Stimulated activated naive CD8-positive, alpha-beta T cell treated with anti-CD3 and anti-CD28 coated beads, Interleukin-15, amount 100 ng/mL, for 72 hours (primary cell): ENCODE results near the gene RTP2.

Experiments
- ATAC-seq: fragments of 150-1000 bp; cut with Tn5 transposase; 2 replicates; pipeline ENCODE4 v1.10.0; 2021; ENCODE audit warnings: mild to moderate bottlenecking, moderate library complexity
- DNase-seq, 2 donors: peaks; one replicate each; pipeline ENCODE4 v3.0.0; 2021 to 2022
- H3K27ac Mint-ChIP-seq, 2 donors: one replicate each; pipeline ENCODE4 v1.8.0; 2022; ENCODE audit warnings: mild to moderate bottlenecking in 2 of 2, mixed read lengths in 2 of 2, moderate library complexity in 2 of 2
- H3K27me3 Mint-ChIP-seq: one replicate; pipeline ENCODE4 v1.8.0; 2022; ENCODE audit warnings: mixed read lengths
- H3K4me1 Mint-ChIP-seq: one replicate; pipeline ENCODE4 v1.8.0; 2022; ENCODE audit warnings: mild to moderate bottlenecking, mixed read lengths
- H3K4me3 Mint-ChIP-seq, 2 donors: one replicate each; pipeline ENCODE4 v1.8.0; 2022; ENCODE audit warnings: mild to moderate bottlenecking in 2 of 2, mixed read lengths in 2 of 2, moderate library complexity in 1 of 2
- H3K9me3 Mint-ChIP-seq, 2 donors: one replicate each; pipeline ENCODE4 v1.8.0; 2022; ENCODE audit warnings: mixed read lengths in 2 of 2

RTP2 gene

GRCh38 chr3:187702507-187703033 lies at the start of gene RTP2:
Gene RTP2 (minus strand): TSS chr3:187702557. CDS start chr3:187702128, 429 bp downstream.
- no peaks in the 10 kb centered on the region for H3K9me3 Mint-ChIP-seq
- peak within 1 kb of the TSS in 1 of 2 donors; percentile 15 for H3K27ac Mint-ChIP-seq
- no peak for DNase-seq
- no peak within 1 kb of the TSS for H3K4me3 Mint-ChIP-seq
- no peak for ATAC-seq
- no peaks in the 10 kb centered on the region for H3K4me1 Mint-ChIP-seq
- H3K27me3 Mint-ChIP-seq: peaks cover 8% of the 10 kb centered on the region

GRCh38 chr3:187750513-187751123 lies 48.3 kb upstream of the RTP2 start:
- DNase-seq: no peak
- Mint-ChIP-seq H3K27me3 (no peaks in the 10 kb centered on the region), H3K27ac (peak overlapping the region in 1 of 2 donors; percentile 34), H3K9me3 (no peaks in the 10 kb centered on the region), H3K4me1 (peaks cover 51% of the 10 kb centered on the region), H3K4me3 (peak overlapping the region in 1 of 2 donors; percentile 48)
- ATAC-seq: no peak

- Mint-ChIP-seq H3K27me3 (no peaks in the 10 kb centered on the region), H3K4me1 (peaks cover 51% of the 10 kb centered on the region), H3K9me3 (no peaks in the 10 kb centered on the region), H3K4me3 (peak overlapping the region; percentile 29 to 48), H3K27ac (peak overlapping the region in 1 of 2 donors; percentile 34)
- ATAC-seq (no peak), DNase-seq (no peak)
Measured at GRCh38 chr3:187750006-187750512, 47.7 kb upstream of the RTP2 start.

GRCh38 chr3:187748050-187748481 lies 45.7 kb upstream of the RTP2 start:
- ATAC-seq (peak; percentile 62), DNase-seq (peak; percentile 88 to 93)
- Mint-ChIP-seq H3K4me3 (peak overlapping the region; percentile 94 to 99), H3K27me3 (no peaks in the 10 kb centered on the region), H3K27ac (peak overlapping the region; percentile 7 to 89), H3K9me3 (no peaks in the 10 kb centered on the region), H3K4me1 (peaks cover 51% of the 10 kb centered on the region)

- H3K9me3 Mint-ChIP-seq: no peaks in the 10 kb centered on the region
- ATAC-seq: no peak
- H3K27me3 Mint-ChIP-seq: no peaks in the 10 kb centered on the region
- DNase-seq: peak in 1 of 2 donors; percentile 15
- peak overlapping the region; percentile 100 for H3K27ac Mint-ChIP-seq
- peak overlapping the region; percentile 94 to 99 for H3K4me3 Mint-ChIP-seq
- peaks cover 51% of the 10 kb centered on the region for H3K4me1 Mint-ChIP-seq
Measured at GRCh38 chr3:187747506-187747905, 45.1 kb upstream of the RTP2 start.

- DNase-seq (peak; percentile 30 to 44), ATAC-seq (peak; percentile 11)
- Mint-ChIP-seq H3K9me3 (no peaks in the 10 kb centered on the region), H3K27me3 (no peaks in the 10 kb centered on the region), H3K4me1 (peaks cover 57% of the 10 kb centered on the region), H3K4me3 (peak overlapping the region; percentile 94 to 99), H3K27ac (peak overlapping the region; percentile 100)
Measured at GRCh38 chr3:187746442-187747281, 44.3 kb upstream of the RTP2 start.

- no peaks in the 10 kb centered on the region for H3K9me3 Mint-ChIP-seq
- H3K4me1 Mint-ChIP-seq: peaks cover 57% of the 10 kb centered on the region
- H3K4me3 Mint-ChIP-seq: peak overlapping the region; percentile 94 to 99
- H3K27ac Mint-ChIP-seq: peak overlapping the region; percentile 100
- H3K27me3 Mint-ChIP-seq: no peaks in the 10 kb centered on the region
- DNase-seq (no peak), ATAC-seq (no peak)
Measured at GRCh38 chr3:187746059-187746441, 43.7 kb upstream of the RTP2 start.

- peak within 1 kb of the TSS; percentile 94 to 99 for H3K4me3 Mint-ChIP-seq
- no peaks in the 10 kb centered on the region for H3K9me3 Mint-ChIP-seq
- DNase-seq (peak; percentile 93 to 94), ATAC-seq (peak; percentile 47)
- no peaks in the 10 kb centered on the region for H3K27me3 Mint-ChIP-seq
- H3K4me1 Mint-ChIP-seq: peaks cover 57% of the 10 kb centered on the region
- H3K27ac Mint-ChIP-seq: peak within 1 kb of the TSS; percentile 100
Measured at GRCh38 chr3:187745201-187746058, 43.1 kb upstream of the RTP2 start, which contains the start of gene BCL6. Gene BCL6 (minus strand): TSS chr3:187745468. CDS start chr3:187733693, 11,775 bp downstream.

GRCh38 chr3:187744169-187745151 lies 42.1 kb upstream of the RTP2 start:
- Mint-ChIP-seq H3K9me3 (no peaks in the 10 kb centered on the region), H3K27me3 (no peaks in the 10 kb centered on the region), H3K27ac (peak overlapping the region; percentile 100), H3K4me1 (peaks cover 56% of the 10 kb centered on the region), H3K4me3 (peak overlapping the region; percentile 94 to 99)
- DNase-seq: peak; percentile 54 to 56
- ATAC-seq: no peak

- DNase-seq (peak; percentile 73 to 79), ATAC-seq (peak; percentile 14)
- Mint-ChIP-seq H3K27me3 (no peaks in the 10 kb centered on the region), H3K4me1 (peaks cover 52% of the 10 kb centered on the region), H3K9me3 (no peaks in the 10 kb centered on the region), H3K27ac (peak overlapping the region; percentile 100), H3K4me3 (peak overlapping the region; percentile 94 to 99)
Measured at GRCh38 chr3:187743195-187744141, 41.1 kb upstream of the RTP2 start.

GRCh38 chr3:187742351-187743171 lies 40.2 kb upstream of the RTP2 start:
- H3K9me3 Mint-ChIP-seq: no peaks in the 10 kb centered on the region
- H3K27me3 Mint-ChIP-seq: no peaks in the 10 kb centered on the region
- DNase-seq (peak; percentile 32 to 37), ATAC-seq (no peak)
- H3K4me3 Mint-ChIP-seq: peak overlapping the region; percentile 94 to 99
- peak overlapping the region; percentile 100 for H3K27ac Mint-ChIP-seq
- peaks cover 43% of the 10 kb centered on the region for H3K4me1 Mint-ChIP-seq
